ENCODE measurements around the gene C12orf75.

C12orf75 gene

GRCh38 chr12:105332925-105333324, 2.4 kb downstream of the C12orf75 start:
- TF ChIP-seq CTCF (IDR thresholded peaks at IDR 0.05): no peak

GRCh38 chr12:105334001-105334400, 3.5 kb downstream of the C12orf75 start:
- TF ChIP-seq CTCF (IDR thresholded peaks at IDR 0.05): no peak

- TF ChIP-seq CTCF (IDR thresholded peaks at IDR 0.05): no peak
Observed at GRCh38 chr12:105334582-105334981, 4.1 kb downstream of the C12orf75 start.

GRCh38 chr12:105335856-105336255, 5.4 kb downstream of the C12orf75 start:
- TF ChIP-seq CTCF (IDR thresholded peaks at IDR 0.05): no peak

GRCh38 chr12:105336411-105336810, 5.9 kb downstream of the C12orf75 start:
- no peak for TF ChIP-seq CTCF (IDR thresholded peaks at IDR 0.05)

DNA sequence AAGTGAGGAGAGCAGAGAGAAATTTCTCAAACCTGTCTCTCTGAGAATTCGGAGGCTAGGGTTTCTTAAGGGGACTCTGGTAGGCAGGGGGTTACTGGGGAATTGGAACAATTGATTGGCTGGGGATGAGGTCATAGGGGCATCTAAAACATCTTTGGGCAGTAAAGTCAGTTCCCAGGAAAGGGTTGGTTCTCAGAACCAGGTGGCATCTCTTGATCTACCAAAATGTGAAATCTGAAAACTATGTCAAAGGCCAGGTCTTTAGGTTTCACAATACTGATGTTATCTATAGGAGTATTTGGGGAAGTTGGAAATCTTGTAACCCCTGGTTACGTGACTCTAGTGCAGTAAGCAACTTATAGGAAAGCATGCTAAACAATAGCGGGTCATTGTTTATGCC, 6.9 kb downstream of the C12orf75 start:
- TF ChIP-seq CTCF (IDR thresholded peaks at IDR 0.05): no peak

DNA sequence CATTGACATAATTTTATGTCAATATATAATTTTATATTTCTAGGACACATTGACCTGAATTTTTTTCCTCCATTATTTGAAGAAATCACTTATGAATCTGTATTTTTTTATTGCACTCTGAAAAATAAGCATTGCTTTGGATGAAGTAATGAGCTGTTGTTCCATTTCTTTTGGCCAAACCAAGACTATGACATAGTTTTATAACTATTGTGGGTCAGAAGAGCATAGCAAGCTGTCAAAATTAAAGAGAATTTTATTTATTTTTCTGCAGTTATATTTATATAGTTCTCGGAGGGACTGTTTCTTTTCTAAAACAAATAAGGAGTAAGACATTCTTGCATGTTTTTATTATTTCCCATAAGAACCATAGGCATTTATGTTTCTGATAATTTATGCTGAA, 8.5 kb downstream of the C12orf75 start:
- TF ChIP-seq CTCF (IDR thresholded peaks at IDR 0.05): no peak

- TF ChIP-seq CTCF (IDR thresholded peaks at IDR 0.05): no peak
Observed at GRCh38 chr12:105341010-105341409, 10.5 kb downstream of the C12orf75 start.

All from LNCAP (cell line).